DOHH2 (cell line): ENCODE results near the gene MBD1.

Source experiments
- H3F3A ChIP-seq: fragments of 200-600 bp; sonication (generic), shearing (Covaris generic); 2 replicates; pipeline ENCODE4 v1.6.0; 2016; ENCODE audit warnings: antibody characterized with exemption, mild to moderate bottlenecking; ENCODE audit not compliant: control insufficient read depth, insufficient read depth
- H3K27ac ChIP-seq: fragments of 200-600 bp; sonication (generic); 2 replicates; pipeline ENCODE4 v1.5.1; 2014; ENCODE audit warnings: low read depth, mild to moderate bottlenecking, low read length, moderate library complexity
- H3K27me3 ChIP-seq: fragments of 200-600 bp; sonication (generic); 2 replicates; pipeline ENCODE4 v1.6.1; 2014; ENCODE audit warnings: mild to moderate bottlenecking, low read length, mixed read lengths; ENCODE audit not compliant: control insufficient read depth
- H3K36me3 ChIP-seq: fragments of 200-600 bp; sonication (generic); 2 replicates; pipeline ENCODE4 v1.6.1; 2014; ENCODE audit warnings: mild to moderate bottlenecking, low read length, moderate library complexity, mixed read lengths; ENCODE audit not compliant: control insufficient read depth
- H3K4me1 ChIP-seq: fragments of 200-600 bp; sonication (generic); 2 replicates; pipeline ENCODE4 v1.6.1; 2014; ENCODE audit warnings: mild to moderate bottlenecking, low read length, mixed read lengths; ENCODE audit not compliant: control insufficient read depth
- H3K4me2 ChIP-seq: fragments of 200-600 bp; sonication (generic); 2 replicates; pipeline ENCODE4 v1.6.0; 2014; ENCODE audit warnings: mild to moderate bottlenecking, low read length, moderate library complexity
- H3K4me3 ChIP-seq: fragments of 200-600 bp; sonication (generic); 2 replicates; pipeline ENCODE4 v1.5.1; 2014; ENCODE audit warnings: mild to moderate bottlenecking, low read length, mixed read lengths
- H3K79me2 ChIP-seq: fragments of 200-600 bp; sonication (generic); 2 replicates; pipeline ENCODE4 v1.6.1; 2014; ENCODE audit warnings: mild to moderate bottlenecking, low read length, mixed read lengths; ENCODE audit not compliant: control insufficient read depth
- H3K9me2 ChIP-seq: fragments of 200-600 bp; sonication (generic); replicated peaks from 2 replicates; pipeline ENCODE4 v1.6.1; 2014; ENCODE audit warnings: mild to moderate bottlenecking, low read length, mixed read lengths; ENCODE audit not compliant: control insufficient read depth
- H3K9me3 ChIP-seq: fragments of 200-600 bp; sonication (generic); 2 replicates; pipeline ENCODE4 v1.6.1; 2014; ENCODE audit warnings: antibody characterized with exemption, low read length, mixed read lengths; ENCODE audit not compliant: control insufficient read depth, insufficient read depth
- H4K20me1 ChIP-seq: fragments of 200-600 bp; sonication (generic); 2 replicates; pipeline ENCODE4 v1.6.0; 2014; ENCODE audit warnings: low read depth, mild to moderate bottlenecking, antibody characterized with exemption, low read length, moderate library complexity; ENCODE audit not compliant: control insufficient read depth, insufficient read depth
- CTCF ChIP-seq: fragments of 200-600 bp; sonication (generic); IDR thresholded peaks from one replicate; pipeline ENCODE4 v1.5.1; 2014; ENCODE audit warnings: antibody characterized with exemption, mild to moderate bottlenecking, low read depth, low read length; ENCODE audit not compliant: poor library complexity, severe bottlenecking
- EZH2phosphoT487 ChIP-seq: fragments of 200-600 bp; sonication (generic); IDR thresholded peaks from 2 replicates; pipeline ENCODE4 v1.6.1; 2017; ENCODE audit warnings: borderline replicate concordance, mild to moderate bottlenecking, antibody characterized with exemption, low read length, moderate library complexity, mixed read lengths

MBD1 gene

GRCh38 chr18:50275503-50276036 lies 5.8 kb downstream of the MBD1 start:
- Histone ChIP-seq H3F3A (0 out of 2 replicates have a peak, but pooled peaks cover 2% of the 10 kb centered on the region), H3K36me3 (peaks cover 92% of the 10 kb centered on the region), H3K9me2 (no peaks in the 10 kb centered on the region), H4K20me1 (0 out of 2 replicates have a peak, but pooled peaks cover 11% of the 10 kb centered on the region), H3K9me3 (no peaks in the 10 kb centered on the region), H3K4me1 (peaks cover 19% of the 10 kb centered on the region), H3K79me2 (peaks cover 27% of the 10 kb centered on the region), H3K27ac (no peak overlapping the region), H3K4me2 (no peak overlapping the region), H3K4me3 (no peak overlapping the region), H3K27me3 (no peaks in the 10 kb centered on the region)
- TF ChIP-seq EZH2phosphoT487 (no peak), CTCF (no peak)

GRCh38 chr18:50274941-50275340 lies 6.4 kb downstream of the MBD1 start:
- Histone ChIP-seq H3K36me3 (peaks cover 95% of the 10 kb centered on the region), H4K20me1 (0 out of 2 replicates have a peak, but pooled peaks cover 8% of the 10 kb centered on the region), H3K9me2 (no peaks in the 10 kb centered on the region), H3K27me3 (no peaks in the 10 kb centered on the region), H3K4me1 (peaks cover 13% of the 10 kb centered on the region), H3K4me2 (no peak overlapping the region), H3K27ac (no peak overlapping the region), H3K9me3 (no peaks in the 10 kb centered on the region), H3K4me3 (no peak overlapping the region), H3F3A (peaks cover 2% of the 10 kb centered on the region; the same call in 1 of the 2 replicates), H3K79me2 (peaks cover 21% of the 10 kb centered on the region)
- TF ChIP-seq EZH2phosphoT487: no peak
- no peak for TF ChIP-seq CTCF

- Histone ChIP-seq H3K4me3 (no peak overlapping the region), H3K36me3 (peaks cover 95% of the 10 kb centered on the region), H3K79me2 (peaks cover 12% of the 10 kb centered on the region), H3F3A (peaks cover 3% of the 10 kb centered on the region), H4K20me1 (0 out of 2 replicates have a peak, but pooled peaks cover 3% of the 10 kb centered on the region), H3K4me2 (no peak overlapping the region), H3K9me2 (no peaks in the 10 kb centered on the region), H3K9me3 (no peaks in the 10 kb centered on the region), H3K27ac (no peak overlapping the region), H3K27me3 (no peaks in the 10 kb centered on the region), H3K4me1 (peaks cover 6% of the 10 kb centered on the region)
- TF ChIP-seq CTCF (no peak), EZH2phosphoT487 (no peak)
These were observed 7.3 kb downstream of the MBD1 start for GRCh38 chr18:50274044-50274442.
